GM21381 (cell line): ENCODE data around the gene SPRED3.
"Not testable (repeated sequence)": the region's sequence is repeated elsewhere in the genome, so short reads cannot be mapped to it uniquely, and the experiment has no call there.

Experiments used
- ATAC-seq: cut with Tn5 transposase; IDR thresholded peaks from one replicate; pipeline ENCODE4 v1.9.1; 2021; ENCODE audit warnings: mild to moderate bottlenecking, moderate library complexity; ENCODE audit not compliant: unreplicated experiment

The SPRED3 gene

DNA sequence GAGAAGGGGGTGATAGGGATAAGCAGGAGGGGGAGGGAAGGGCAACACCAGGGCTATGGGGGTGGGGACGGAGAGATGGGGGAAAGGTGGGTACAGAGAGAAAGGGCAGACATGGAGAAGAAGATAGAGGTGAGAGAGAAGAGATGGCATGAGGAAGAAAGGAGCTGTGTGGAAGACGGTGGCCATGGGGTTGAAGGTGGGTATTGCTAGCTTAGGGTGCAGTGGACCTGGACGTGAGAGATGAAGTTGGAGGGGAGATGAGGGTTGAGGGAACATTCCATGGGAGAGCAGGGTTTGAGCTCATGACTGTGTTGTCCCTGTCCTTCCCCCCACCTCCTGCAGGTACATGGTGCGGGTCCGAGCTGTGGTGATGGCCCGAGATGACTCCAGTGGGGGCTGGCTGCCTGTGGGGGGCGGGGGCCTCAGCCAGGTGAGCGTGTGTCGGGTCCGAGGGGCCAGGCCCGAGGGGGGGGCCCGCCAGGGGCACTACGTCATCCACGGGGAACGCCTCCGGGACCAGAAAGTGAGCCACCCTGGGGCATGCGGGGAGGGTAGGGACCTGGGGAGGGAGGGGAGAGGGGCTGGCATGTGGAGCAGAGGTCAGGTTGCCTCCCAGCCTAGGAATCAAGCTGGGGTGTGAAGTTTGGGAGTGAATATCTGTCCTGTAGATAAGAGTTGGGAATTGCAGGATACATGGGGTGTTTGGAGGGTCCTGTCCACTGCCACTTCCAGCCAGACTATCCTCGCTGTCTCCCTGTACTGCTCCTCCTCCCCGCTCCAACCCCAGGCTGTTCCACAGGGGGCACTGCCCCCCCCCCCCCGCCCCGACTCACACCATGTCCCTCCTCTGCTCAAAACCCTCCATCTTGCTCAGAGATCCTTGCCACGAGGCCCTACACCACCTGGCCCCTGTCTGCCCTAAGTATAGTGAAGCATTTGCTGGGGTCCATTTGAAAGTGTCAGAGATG lies 1.7 kb downstream of the SPRED3 start:
- ATAC-seq: no peak

GRCh38 chr19:38391911-38392464 lies 3.5 kb downstream of the SPRED3 start:
- ATAC-seq: no peak

DNA sequence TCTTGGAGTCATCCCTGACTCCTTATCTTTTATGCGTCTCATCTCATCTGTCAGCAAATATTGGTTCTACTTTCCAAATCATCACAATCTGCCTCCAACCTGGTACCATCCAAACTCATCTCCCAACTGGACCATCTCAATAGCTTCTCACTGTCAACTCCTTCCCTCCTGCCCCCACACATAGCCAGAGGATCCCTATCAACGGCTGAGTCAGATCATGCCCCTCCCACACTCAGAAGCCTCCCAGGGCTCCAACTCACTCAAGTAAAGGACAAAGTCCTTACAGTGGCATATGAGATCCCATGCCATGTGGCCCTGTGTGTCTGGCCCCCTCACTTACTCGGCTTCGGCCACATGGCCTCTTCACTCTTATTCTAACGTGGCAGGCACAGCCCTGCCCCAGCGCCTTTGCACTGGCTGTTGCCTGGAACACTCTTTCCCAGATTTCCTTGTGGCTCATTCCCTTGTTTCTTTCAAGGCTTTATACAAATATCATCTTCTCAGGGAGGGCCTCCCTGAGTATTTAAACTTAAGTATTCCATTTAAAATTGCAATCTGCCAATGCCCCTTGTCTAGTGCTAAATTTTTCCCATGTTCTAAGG lies 4.3 kb downstream of the SPRED3 start:
- ATAC-seq: no peak

DNA sequence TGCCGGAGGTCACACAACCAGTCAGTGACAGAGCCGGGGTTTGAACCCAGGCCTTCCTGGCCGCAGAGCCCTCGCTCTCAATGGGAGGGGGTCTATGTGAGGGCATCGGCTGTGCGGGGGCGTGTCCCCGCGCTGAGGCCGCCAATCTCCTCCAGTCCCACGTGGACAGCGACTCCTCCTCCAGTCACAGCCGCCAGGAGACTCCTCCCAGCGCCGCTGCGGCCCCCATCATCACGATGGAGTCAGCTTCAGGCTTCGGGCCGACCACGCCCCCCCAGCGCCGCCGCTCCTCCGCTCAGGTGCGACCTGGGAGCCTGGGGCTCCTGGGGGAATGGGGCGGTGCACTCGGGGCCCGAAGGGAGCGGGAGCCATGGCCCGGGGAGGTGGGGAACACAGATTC lies 6.0 kb downstream of the SPRED3 start:
- ATAC-seq: no peak

DNA sequence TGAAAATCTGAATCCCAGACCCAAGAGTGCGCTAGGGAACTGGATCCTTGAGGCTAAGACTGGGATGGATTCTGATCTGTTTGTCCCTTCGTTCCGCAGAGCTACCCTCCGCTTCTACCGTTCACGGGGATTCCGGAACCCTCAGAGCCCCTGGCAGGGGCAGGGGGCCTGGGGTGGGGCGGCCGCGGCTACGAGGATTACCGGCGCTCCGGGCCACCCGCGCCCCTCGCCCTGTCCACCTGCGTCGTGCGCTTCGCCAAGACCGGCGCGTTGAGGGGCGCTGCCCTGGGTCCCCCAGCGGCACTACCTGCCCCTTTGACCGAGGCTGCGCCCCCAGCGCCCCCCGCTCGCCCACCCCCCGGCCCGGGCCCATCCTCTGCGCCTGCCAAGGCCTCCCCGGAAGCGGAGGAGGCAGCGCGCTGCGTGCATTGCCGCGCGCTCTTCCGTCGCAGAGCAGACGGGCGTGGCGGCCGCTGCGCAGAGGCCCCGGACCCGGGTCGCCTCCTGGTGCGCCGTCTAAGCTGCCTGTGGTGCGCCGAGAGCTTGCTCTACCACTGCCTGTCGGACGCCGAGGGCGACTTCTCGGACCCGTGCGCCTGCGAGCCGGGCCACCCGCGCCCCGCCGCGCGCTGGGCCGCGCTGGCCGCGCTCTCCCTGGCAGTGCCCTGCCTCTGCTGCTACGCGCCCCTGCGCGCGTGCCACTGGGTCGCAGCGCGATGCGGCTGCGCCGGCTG lies 7.1 kb downstream of the SPRED3 start:
- ATAC-seq: no peak

DNA sequence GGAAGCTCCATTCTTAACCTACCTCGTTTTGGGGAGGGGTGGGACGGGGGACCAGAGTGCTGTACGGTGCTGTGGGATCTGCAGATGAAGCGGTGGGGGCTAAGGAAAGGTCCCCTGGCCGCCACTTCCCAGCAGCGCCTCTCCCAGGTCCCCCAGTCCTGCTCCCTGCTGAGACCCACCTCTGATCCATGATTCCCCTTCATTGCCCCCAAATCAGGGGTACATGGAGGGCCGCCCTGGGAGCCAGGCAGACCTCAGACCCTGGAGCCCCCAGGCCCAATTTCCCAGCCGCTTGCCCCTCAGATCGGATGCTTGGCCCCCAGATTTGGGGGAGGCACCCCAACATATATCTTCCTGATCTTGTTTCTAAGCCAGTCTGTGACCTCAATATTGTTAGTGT lies 10.6 kb downstream of the SPRED3 start:
- ATAC-seq: no peak

DNA sequence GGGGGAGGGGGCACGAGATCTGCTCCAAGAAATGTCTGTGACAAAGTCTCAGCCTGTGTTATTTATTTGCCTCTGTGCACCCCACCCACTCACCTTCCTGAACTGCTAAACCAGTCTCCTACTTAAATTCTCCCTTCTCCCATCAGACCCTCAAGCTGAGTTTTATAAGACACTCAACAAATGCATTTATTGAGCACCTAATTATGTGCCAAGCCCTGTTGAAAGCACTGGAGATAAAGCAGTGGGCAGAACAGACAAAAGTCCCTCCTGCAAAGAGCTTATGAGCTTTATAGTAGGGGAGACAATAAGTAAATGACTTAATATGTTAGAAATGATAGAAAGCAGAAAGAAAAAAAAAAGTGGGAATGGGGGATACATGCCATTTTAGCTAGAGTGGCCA lies 11.0 kb downstream of the SPRED3 start:
- ATAC-seq: no peak

- no peak for ATAC-seq
These were observed 11.9 kb downstream of the SPRED3 start for GRCh38 chr19:38400361-38400760.

DNA sequence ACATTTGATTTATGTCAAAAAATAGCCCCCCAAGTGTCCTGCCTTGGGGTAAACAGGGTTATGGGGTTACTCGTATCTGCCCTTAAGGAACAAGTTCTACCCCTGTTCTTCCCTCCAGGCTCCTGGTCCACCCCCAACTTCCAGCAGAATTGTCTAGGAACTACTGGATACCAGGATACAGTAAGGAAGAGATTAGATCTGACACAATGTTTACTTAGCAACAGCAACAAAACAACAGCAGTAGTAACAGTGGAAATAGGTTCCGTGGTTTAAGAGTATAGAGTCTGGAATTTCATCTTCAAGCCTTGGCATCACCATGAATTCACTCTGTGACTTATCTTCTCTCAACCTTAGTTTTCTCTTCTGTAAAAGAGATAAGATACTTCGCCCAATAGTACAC lies 12.7 kb downstream of the SPRED3 start:
- ATAC-seq: no peak

- ATAC-seq: peak; percentile 5
These were observed 14.1 kb downstream of the SPRED3 start for GRCh38 chr19:38402623-38402966.

DNA sequence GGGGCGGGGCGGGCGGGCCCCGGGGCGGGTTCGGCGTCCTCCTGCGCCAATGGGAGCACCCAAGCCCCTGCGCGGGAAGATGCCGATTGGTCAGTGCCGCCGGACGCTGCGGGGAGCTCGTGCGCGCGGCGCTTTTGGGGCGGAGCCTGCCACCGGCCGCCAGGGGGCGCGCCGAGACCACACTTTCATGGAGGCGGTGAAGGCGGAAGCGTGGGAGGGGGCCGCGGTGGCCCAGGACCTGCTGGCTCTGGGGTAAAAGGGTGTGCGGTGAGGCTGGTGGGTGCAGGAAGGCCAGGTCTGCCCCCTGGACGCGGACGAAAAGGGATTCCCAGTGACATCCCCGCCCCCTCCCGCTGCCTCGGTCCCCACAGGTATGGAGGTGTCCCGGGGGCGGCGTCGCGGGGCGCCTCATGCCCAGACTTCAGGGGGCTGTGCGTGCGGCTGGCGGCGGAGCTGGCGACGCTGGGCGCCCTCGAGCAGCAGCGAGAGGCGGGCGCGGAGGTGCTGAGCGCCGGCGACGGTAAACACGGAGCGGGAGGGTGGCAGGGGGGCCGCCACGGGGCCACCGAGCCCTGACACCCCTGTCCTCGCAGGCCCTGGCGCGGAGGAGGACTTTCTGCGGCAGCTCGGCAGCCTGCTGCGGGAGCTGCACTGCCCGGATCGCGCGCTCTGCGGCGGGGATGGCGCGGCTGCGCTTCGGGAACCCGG lies 14.6 kb downstream of the SPRED3 start, which contains the start of gene FAM98C:
Gene FAM98C (plus strand): TSS at position 127 of the 708 bp plus-strand sequence. CDS start 61 bp downstream, at position 188.
- peak; percentile 87 for ATAC-seq

GRCh38 chr19:38404858-38405257 lies 16.4 kb downstream of the SPRED3 start:
- no peak for ATAC-seq

GRCh38 chr19:38405276-38405675 lies 16.8 kb downstream of the SPRED3 start:
- ATAC-seq: no peak

DNA sequence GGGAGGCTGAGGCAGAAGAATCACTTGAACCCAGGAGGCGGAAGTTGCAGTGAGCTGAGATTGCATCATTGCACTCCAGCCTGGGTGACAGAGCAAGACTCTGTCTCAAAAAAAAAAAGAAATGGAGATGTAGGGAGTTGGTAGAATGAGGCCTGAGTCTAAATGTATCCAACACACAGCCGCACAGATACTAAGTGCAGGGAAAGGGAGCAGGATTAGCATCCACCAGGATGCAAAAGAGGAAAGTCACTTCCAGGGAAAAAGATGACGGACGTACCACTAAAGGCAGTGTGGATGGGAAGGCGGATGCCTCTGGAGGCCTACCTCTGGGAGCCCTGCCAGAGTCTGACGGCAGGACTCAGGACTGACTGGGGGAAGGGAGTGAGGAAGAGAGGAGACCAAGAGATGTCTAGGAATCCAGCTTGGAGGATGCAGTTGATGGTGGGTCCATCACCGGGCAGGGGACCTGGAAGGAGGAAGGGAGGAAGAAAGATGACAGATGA lies 21.2 kb downstream of the SPRED3 start:
- ATAC-seq: no peak

DNA sequence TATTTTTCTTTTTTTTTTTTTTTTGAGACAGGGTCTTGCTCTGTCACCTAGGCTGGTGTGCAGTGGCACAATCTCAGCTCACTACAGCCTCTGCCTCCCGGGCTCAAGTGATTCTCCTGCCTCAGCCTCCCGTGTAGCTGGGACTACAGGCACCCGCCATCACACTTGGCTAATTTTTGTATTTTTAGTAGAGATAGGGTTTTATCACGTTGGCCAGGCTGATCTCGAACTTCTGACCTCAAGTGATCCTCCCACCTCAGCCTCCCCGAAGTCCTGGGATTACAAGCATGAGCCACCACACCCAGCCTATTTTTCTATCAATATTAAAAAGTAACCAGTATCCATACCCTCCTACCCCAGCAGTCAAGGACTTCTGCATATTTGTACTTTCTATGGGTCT lies 21.9 kb downstream of the SPRED3 start:
- ATAC-seq: not testable (repeated sequence)

- no peak for ATAC-seq
These were observed 22.7 kb downstream of the SPRED3 start for GRCh38 chr19:38411041-38411712.

DNA sequence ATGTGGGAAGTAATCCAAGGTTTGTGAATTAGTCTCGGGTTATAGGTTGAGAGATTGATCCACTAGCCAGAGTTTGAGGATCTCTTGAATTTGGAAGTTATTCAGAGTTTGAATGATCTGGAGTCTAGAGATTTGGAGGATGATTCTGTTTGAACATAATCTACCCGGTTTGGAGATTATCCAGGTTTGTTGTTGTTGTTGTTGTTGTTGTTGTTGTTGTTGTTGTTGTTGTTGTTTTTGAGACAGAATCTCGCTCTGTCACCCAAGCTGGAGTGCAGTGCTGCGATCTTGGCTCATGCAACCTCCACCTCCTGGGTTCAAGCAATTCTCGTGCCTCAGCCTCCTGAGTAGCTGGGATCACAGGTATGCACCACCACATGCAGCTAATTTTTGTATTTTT lies 23.4 kb downstream of the SPRED3 start:
- not testable (repeated sequence) for ATAC-seq

DNA sequence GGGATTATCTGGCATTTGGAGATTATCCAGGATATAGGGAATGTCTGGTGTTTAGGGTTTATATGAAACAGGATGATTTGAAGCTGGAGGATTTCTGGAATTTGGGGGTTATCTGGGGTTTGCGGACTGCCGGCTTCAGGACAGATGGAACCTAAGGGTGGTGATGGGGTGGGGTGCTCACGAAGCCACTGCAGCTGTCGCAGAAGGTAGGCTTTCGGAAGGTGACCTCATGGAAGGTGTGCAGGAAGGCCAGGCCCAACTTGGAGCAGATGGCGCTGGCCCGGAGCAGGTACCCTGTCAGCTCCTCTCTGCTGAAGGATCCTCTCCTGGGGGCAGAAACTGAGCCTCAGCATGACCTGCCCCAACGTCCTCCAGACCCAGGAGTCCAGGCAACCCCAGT lies 24.0 kb downstream of the SPRED3 start:
- ATAC-seq: no peak

DNA sequence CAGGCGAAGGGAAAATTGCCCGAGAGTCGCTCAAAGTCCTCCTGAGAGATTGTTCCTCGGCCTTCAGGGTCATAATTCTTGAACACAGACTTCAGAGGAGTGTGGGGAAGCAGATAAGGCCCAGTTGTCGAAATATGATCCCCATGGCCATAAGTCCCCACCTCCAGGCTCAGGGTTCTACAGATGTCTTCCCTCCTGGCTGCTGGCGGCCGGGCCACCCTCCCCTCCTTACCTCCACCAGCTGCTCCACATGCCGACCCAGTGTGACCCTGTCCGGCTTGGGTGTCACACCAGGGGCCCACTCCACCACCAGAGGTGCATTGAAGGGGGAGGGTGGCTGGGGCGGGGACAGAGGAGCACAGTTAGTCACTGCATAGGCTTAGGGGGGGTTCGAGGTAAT lies 24.5 kb downstream of the SPRED3 start:
- ATAC-seq: no peak

DNA sequence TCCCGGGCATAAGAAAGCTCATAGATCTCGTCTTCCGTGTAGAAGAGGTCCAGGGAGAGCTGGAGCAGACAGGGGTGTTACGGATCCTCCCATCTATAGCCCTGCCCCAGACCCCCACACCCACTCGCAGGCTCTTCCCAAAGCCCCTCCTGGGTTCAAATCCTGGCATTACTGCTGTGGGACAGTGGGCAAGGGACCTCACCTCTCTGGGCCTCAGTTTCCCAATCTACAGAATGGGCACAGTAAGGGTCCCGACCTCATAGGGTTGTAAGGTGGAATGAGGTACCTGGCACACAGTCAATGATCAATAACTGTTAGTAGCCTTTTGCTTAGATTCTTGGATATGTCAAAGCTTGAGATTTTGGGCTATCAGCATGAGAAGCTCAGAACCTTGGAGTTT lies 24.9 kb downstream of the SPRED3 start:
- no peak for ATAC-seq
